MG63 (cell line): ENCODE measurements around the gene DGKA. TPM values are rescaled to one million over a fixed set of nuclear protein-coding genes. Genes with fewer than 3 reads are reported as not detected.
"Not testable (repeated sequence)": the region's sequence is repeated elsewhere in the genome, so short reads cannot be mapped to it uniquely, and the experiment has no call there.

ENCODE experiments used
- DNase-seq: peaks from one replicate; pipeline ENCODE4 v3.0.0-alpha.2; 2020
- H3K27me3 ChIP-seq: fragments of 250-450 bp; sonication (Bioruptor Pico); 2 replicates; pipeline ENCODE4 v1.5.1; 2020; ENCODE audit warnings: mild to moderate bottlenecking, moderate library complexity
- H3K36me3 ChIP-seq: fragments of 250-450 bp; sonication (Bioruptor Pico); 2 replicates; pipeline ENCODE4 v1.5.1; 2020; ENCODE audit warnings: mild to moderate bottlenecking, moderate library complexity
- H3K4me3 ChIP-seq: fragments of 250-450 bp; sonication (Bioruptor Pico); 2 replicates; pipeline ENCODE4 v1.5.1; 2020; ENCODE audit warnings: mild to moderate bottlenecking, moderate library complexity
- H3K9me3 ChIP-seq: fragments of 250-450 bp; sonication (Bioruptor Pico); 2 replicates; pipeline ENCODE4 v1.5.1; 2020; ENCODE audit warnings: mild to moderate bottlenecking, moderate library complexity
- total RNA-seq: library from RNA; depleted of rRNA; stranded (reverse); fragments of >200 nt; shearing (Covaris generic); gene quantifications from 2 replicates; pipeline ENCODE4 v1.2.3, GENCODE V29; 2014; ENCODE audit warnings: low replicate concordance; rRNA removed

Gene DGKA
- 2.6 and 2.9 TPM in 2 replicates for total RNA-seq

DNA sequence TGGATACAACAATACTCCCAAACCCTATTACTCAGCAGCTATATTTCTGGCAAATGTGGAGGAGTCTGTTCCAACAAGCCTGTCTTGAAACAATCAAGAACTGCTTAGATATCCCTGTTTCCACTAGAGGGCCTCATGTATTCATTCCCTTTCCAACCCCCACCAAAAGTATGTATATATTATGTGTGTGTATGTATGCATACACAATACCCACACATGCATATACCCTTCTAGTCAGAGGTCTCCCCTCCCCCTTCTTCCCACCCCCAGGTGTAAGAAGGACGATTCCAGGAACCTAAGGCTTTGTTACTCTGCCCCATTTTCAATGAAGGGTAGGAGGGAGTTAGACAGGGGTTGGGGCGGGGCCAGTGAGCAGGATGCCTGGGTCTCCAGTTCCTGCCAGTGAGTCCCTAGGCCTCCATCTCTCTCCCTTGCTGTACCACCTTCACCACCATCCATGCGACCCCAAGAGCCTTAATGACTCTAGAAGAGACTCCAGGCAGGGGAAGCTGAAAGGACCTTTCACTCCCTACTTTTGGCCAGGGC is at the start of gene DGKA:
Gene DGKA (plus strand): TSS at position 392 of the 546 bp plus-strand sequence. CDS start 5,342 bp downstream, outside the sequence.
- no peaks in the 10 kb centered on the region for H3K27me3 ChIP-seq
- peak; percentile 37 for DNase-seq
- peak within 1 kb of the TSS; percentile 47 for H3K4me3 ChIP-seq
- no peaks in the 10 kb centered on the region for H3K36me3 ChIP-seq
- H3K9me3 ChIP-seq: no peaks in the 10 kb centered on the region

DNA sequence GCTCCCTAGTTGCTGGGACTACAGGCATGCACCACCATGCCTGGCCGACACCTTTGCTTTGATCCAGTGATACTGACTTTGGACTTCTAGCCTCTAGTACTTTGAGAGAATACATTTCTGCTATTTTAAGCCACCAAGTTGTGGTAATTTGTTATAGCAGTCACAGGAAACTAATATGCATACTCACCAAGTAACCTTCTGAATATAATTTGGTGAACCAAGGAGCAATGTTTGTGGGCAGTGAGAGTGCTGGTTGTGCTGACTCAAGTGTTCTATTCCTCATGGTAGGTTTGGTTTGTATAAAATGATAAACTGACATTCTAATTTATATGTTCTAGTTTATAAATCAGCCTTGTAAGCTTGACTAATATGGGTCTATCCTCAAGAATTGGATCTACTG is 45.8 kb upstream of the DGKA start:
- no peak for DNase-seq
- no peaks in the 10 kb centered on the region; the same call in 1 of the 2 replicates for H3K9me3 ChIP-seq
- H3K36me3 ChIP-seq: no peaks in the 10 kb centered on the region
- no peak overlapping the region for H3K4me3 ChIP-seq
- H3K27me3 ChIP-seq: no peaks in the 10 kb centered on the region

DNA sequence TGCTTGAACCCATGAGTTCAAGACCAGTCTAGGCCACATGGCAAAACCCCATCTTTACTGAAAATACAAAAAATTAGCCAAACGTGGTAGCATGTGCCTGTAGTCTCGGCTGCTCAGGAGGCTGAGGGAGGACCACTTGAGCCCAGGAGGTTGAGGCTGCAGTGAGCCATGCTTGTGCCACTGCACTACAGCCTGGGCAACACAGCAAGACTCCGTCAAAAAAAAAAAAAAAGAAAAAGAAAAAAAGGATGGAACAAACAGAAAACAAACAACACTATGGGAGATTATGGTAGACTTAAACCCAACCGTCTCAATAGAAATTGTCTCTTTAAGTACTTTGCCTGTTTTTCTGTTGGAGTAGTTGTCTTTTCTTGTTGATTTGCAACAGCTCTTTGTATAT is 39.7 kb upstream of the DGKA start:
- Histone ChIP-seq H3K36me3 (no peaks in the 10 kb centered on the region), H3K9me3 (no peaks in the 10 kb centered on the region), H3K27me3 (no peaks in the 10 kb centered on the region), H3K4me3 (no peak overlapping the region)
- DNase-seq: no peak

DNA sequence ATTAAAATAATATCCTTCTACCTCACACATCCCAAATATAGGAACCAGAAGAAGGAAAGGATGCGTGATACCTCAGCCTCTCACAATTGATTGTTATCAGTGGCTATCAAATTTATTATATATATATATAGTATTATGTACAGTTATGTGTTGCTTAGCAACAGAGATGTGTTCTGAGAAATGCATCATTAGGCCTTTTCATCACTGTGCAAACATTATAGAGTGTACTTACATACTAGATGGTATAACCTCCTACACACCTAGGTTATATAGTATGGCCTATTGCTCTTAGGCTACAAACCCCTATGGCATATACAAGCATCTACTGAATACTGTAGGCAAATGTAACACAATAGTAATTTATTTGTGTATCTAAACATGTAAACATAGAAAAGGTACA is 37.2 kb upstream of the DGKA start:
- H3K4me3 ChIP-seq: no peak overlapping the region
- no peaks in the 10 kb centered on the region for H3K9me3 ChIP-seq
- no peaks in the 10 kb centered on the region for H3K27me3 ChIP-seq
- DNase-seq: no peak
- H3K36me3 ChIP-seq: no peaks in the 10 kb centered on the region

DNA sequence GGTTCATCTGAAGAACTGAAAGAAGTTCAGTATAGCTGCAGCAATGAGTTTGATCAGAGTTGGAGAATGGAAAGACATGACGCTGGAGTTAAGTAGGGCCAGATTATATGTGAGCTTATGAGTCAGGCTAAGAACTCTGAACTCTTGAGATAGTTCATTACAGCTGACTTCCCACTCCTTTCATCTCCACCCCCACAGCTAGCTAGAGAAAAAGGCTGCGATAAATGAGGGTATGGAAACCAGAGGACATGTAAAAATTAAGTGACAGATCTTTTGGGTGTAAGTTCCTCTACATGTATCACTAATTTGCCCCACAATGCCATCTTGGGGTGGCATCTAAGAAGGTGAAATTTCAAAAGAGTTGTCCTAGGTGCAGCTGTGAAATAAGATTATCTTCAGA is 31.9 kb upstream of the DGKA start:
- 0 out of 2 replicates have a peak, but pooled peaks cover 5% of the 10 kb centered on the region for H3K36me3 ChIP-seq
- H3K9me3 ChIP-seq: no peaks in the 10 kb centered on the region
- DNase-seq: no peak
- H3K27me3 ChIP-seq: no peaks in the 10 kb centered on the region
- H3K4me3 ChIP-seq: no peak overlapping the region

DNA sequence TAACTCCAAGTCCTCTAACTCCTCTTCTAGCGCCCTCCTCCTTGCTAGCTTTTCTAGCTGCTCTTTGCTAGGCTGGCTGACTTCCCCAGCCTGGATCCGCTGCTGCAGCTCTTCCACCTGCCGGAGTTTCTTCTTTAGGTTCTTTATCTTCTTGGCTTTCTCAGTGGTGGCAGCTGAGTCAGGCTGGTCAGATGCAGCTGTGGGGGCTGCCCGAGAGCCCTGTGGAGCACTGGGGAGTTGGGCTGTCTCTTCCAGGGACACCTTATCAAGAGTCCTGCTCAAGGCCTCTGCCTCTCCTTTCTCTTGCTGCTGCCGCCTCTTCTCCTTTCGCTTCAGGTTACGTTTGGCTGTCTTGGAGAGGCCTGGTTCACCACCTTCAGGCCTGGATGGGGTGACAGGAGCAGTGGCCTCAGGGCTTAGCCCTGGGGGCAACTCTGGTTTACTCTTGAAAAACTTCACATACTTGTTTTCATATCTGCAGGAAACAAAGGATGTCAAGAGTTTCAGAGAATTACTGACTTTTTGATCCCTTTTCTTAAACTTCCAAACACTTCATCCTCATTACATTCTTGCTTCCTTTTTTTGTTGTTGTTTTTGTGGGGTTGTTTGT is 29.0 kb upstream of the DGKA start:
- H3K9me3 ChIP-seq: no peaks in the 10 kb centered on the region
- no peak overlapping the region for H3K4me3 ChIP-seq
- H3K27me3 ChIP-seq: no peaks in the 10 kb centered on the region
- H3K36me3 ChIP-seq: 0 out of 2 replicates have a peak, but pooled peaks cover 5% of the 10 kb centered on the region
- DNase-seq: no peak

DNA sequence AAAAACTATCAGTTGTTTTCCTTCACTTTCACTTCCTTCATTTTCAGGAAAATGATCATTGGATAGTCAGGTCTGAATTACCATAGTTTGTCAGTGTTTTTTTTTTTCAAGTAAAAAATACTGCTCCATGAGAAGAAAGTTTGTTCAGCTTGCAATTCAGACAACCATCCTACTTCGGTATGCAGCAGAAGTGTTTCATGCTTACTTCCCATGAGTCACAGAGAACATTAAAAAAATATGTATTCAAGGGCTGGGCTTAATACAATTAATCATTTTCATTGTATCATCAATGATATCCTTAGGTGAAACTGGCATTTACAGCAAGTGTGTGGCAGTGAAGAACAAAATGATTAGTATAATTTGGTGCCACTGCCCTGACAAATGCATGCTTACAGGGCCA is 24.9 kb upstream of the DGKA start:
- DNase-seq: no peak
- no peak overlapping the region for H3K4me3 ChIP-seq
- H3K36me3 ChIP-seq: peaks cover 8% of the 10 kb centered on the region; the same call in 1 of the 2 replicates
- no peaks in the 10 kb centered on the region for H3K9me3 ChIP-seq
- no peaks in the 10 kb centered on the region for H3K27me3 ChIP-seq

DNA sequence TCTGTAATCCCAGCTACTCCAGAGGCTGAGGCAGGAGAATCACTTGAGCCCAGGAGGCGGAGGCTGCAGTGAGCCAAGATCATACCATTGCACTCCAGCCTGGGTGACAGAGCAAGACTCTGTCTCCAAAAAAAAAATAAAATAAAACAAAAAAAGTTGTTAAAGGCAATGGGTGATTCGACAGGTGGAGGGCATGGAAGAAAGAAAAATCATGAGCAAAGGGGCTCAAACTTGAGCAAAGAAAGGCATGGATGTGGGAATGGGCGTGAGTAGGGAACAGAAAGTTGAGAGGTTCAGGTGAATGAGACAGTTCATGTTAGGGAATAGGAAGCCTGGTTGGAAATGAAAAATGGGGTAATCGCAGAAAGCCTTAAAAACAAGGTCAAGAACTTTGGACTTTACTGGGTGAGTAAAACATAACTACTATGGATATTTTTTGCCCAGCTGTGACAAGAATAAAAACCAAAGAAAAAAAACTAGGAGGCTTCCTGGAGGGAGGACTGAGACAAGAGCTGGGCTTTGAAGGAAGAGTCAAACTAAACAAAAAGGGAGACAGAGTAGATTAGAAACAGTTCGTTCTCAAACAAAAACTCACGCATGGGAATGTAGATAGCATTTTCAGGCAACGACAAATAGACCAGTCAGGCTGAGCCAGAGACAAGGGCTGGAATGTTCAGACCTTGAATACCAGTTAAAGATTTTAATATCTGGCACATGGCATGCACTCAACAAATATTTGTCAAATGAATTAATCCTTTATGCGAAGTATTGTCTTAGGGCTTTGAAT is 22.0 kb upstream of the DGKA start:
- Histone ChIP-seq H3K9me3 (no peaks in the 10 kb centered on the region), H3K4me3 (no peak overlapping the region), H3K27me3 (no peaks in the 10 kb centered on the region), H3K36me3 (peaks cover 13% of the 10 kb centered on the region)
- no peak for DNase-seq

DNA sequence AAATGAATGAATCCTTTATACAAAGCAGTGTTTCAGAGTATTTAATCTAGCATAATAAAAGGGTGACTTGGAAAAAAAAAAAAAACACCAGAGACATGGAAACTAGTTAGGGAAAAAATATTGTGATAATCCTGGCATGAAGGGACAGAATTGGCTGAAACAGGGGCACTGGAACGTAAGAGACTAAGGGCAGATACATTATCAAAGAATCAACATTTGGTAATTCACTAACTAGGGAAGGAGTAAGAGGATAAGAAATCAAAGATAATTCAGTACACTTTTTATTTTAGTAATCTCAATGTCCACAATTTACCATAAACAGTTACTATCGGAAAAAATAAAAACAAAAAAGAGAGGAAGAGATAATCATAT is 21.5 kb upstream of the DGKA start:
- peaks cover 16% of the 10 kb centered on the region for H3K36me3 ChIP-seq
- no peak for DNase-seq
- no peak overlapping the region for H3K4me3 ChIP-seq
- no peaks in the 10 kb centered on the region for H3K9me3 ChIP-seq
- no peaks in the 10 kb centered on the region for H3K27me3 ChIP-seq

DNA sequence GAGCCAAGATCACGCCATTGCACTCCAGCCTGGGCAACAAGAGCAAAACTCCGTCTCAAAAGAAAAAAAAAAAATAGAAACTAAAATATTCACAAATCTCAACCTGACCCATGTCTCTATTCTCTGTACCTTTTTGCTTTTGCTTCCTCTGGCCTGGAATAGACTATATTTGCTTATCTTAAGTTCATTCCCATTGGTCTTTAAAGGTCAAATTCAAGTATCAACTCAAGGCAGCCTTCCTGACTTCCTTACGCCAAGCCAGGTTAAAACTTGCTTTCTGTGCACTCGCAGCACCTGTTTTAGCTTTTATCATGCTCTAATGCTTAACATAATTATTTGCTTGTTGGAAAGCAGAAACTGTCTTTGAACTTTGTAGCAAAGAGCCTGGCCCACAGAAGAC is 18.1 kb upstream of the DGKA start:
- no peak for DNase-seq
- Histone ChIP-seq H3K27me3 (no peaks in the 10 kb centered on the region), H3K36me3 (peaks cover 25% of the 10 kb centered on the region), H3K4me3 (no peak overlapping the region), H3K9me3 (no peaks in the 10 kb centered on the region)

DNA sequence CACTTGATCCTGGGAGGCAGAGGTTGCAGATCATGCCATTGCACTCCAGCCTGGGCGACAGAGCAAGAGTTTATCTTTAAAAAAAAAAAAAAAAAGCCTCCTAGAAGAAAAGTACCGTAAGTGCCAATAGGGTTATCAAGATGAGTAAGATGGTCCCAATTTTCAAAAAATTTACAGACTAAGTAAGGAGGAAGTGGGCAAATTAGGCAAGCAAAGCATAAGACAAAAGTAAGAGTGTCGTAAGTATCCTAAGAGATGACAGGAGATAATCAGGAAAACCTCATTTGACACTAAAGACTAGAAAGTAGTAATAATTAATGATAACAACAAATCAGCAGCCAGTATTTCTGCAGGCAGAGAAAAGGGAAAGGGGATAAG is 15.5 kb upstream of the DGKA start:
- no peak for DNase-seq
- Histone ChIP-seq H3K27me3 (no peaks in the 10 kb centered on the region), H3K4me3 (no peak overlapping the region), H3K9me3 (no peaks in the 10 kb centered on the region), H3K36me3 (peaks cover 25% of the 10 kb centered on the region)

DNA sequence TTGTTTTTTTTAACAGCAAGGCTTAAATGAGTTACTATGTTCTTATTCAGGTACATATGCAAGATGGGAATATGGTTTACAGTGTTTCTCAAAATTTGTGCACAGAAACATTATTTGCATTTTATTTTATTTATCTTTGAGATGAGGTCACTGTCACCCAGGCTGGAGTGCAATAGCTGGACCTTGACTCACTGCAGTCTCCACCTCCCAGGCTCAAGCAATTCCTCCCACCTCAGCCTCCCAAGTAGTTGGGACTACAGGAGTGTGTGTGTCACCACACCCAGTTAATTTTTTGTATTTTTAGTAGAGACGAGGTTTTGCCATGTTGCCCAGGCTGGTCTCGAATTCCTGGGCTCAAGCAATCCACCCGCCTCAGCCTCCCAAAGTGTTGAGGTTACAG is 11.9 kb upstream of the DGKA start:
- H3K4me3 ChIP-seq, H3K27me3 ChIP-seq, H3K9me3 ChIP-seq: not testable (repeated sequence)
- DNase-seq: peak; percentile 58
- peaks cover 17% of the 10 kb centered on the region for H3K36me3 ChIP-seq

DNA sequence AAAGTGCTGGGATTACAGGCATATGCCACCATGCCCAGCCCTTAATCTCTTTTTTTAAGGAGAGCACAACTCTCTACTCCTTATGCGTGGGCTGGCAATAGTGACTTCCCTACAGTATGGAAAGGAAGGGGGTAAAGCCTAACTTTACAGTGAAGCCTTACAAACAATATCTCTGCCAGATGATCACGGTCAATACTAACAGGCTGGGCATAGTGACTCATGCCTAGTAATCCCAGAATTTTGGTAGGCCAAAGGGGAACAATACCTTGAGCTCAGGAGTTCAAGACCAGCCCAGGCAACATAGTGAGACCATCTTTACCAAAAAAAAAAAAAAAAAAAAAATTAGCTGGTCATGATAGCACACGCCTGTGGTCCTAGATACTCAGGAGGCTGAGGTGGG is 8.8 kb upstream of the DGKA start:
- Histone ChIP-seq H3K36me3 (peaks cover 8% of the 10 kb centered on the region), H3K4me3 (no peak overlapping the region), H3K27me3 (no peaks in the 10 kb centered on the region), H3K9me3 (no peaks in the 10 kb centered on the region)
- peak; percentile 9 for DNase-seq

DNA sequence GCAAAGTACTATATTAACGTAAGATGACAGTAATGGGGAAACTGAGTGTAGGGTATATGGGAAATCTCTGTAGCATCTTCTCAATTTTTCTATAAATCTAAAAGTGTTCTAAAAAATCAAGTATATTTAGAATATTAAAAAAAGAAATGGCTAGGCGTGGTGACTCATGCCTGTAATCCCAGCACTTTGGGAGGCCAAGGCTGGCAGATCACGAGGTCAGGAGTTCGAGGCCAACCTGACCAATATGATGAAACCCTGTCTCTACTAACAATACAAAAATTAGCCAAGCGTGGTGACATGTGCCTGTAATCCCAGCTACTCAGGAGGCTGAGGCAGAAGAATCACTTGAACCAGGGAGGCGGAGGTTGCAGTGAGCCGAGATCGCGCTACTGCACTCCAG is 7.3 kb upstream of the DGKA start:
- H3K27me3 ChIP-seq, H3K9me3 ChIP-seq, H3K36me3 ChIP-seq, H3K4me3 ChIP-seq: not testable (repeated sequence)
- peak; percentile 14 for DNase-seq

DNA sequence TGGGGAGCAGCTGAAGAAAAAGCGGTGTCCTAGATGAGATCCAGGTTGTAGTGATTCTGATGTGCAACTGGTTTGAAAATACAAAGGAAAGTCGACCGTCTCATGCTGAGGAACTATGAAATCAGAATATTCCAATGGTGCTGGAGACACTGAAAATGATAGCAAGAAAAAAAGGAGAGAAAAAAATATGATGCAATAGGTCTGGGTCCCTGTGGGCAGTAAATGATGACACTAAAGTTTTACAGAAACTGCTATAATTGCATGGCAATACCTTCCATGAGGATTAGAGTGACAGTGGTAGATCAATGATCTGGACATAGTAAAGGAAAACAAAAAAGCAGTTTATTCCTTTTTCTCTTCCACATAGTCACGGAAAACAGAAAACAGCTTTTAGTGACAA is 5.6 kb upstream of the DGKA start:
- no peak for DNase-seq
- Histone ChIP-seq H3K27me3 (no peaks in the 10 kb centered on the region), H3K36me3 (peaks cover 8% of the 10 kb centered on the region), H3K9me3 (no peaks in the 10 kb centered on the region), H3K4me3 (peak overlapping the region; percentile 97)

DNA sequence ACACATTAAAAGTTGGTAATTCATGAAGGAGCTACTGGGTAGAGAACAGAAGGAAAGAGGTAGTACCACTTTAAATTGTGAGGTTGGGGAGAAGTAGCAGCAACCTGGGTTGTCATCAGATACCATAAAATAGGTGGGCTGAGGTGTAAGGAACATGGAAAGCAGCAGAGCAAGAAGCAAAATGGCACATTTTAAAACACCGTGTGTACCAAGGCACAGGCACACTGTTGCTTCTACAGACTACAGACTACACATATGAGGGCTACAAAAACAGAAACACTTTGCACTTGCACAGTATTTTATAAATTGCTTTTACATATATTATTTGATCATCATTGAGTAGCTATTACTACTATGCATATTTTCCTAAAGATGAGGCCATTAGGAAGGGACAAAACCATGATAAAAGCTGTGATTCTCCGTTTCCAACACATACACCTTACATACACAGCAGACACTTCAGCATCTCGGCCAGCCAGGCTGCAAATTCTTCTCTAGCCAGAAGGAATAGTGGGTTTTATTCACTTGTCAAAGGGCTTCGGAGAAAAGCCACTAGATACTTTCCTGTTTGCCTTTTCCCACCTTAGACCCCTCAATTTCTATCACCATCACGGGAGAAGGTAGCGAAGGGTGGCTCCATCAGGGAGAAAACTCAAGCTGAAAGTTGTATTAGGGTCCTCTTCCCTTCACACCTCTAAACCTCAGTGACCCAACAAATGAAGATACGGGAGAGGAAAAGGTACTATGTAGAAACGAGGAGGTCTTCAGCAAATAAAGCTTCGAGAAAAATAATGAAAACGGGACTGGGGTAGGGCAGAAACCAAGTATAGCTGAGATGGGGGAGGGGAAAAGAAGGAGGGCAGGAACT is 4.9 kb upstream of the DGKA start:
- Histone ChIP-seq H3K36me3 (peaks cover 8% of the 10 kb centered on the region), H3K27me3 (no peaks in the 10 kb centered on the region), H3K9me3 (no peaks in the 10 kb centered on the region), H3K4me3 (peak overlapping the region; percentile 97)
- no peak for DNase-seq
